ENCODE data around the gene B3GLCT.

- TF ChIP-seq CTCF (IDR thresholded peaks at IDR 0.05) (no peak), POLR2A (IDR thresholded peaks at IDR 0.05) (no peak)
These were observed 63.6 kb downstream of the B3GLCT start for GRCh38 chr13:31263346-31263745.
